NCI-H1092 treated with DMSO at 0.1 percent for 48 hours (cell line): Measurements from ENCODE around the gene FNDC1.
A peak's percentile ranks its signal among the peaks of the same experiment; 100 is the strongest.

ENCODE experiments used
- DNase-seq: peaks from one replicate; lab custom pipeline; 2025; lab: John Stamatoyannopoulos, UW

The FNDC1 gene

GRCh38 chr6:159212525-159213280, 43.5 kb downstream of the FNDC1 start:
- peak; percentile 32 for DNase-seq

GRCh38 chr6:159213405-159213804, 44.2 kb downstream of the FNDC1 start:
- no peak for DNase-seq

- DNase-seq, result no peak
These were observed 45.1 kb downstream of the FNDC1 start for GRCh38 chr6:159214281-159214680.

DNA sequence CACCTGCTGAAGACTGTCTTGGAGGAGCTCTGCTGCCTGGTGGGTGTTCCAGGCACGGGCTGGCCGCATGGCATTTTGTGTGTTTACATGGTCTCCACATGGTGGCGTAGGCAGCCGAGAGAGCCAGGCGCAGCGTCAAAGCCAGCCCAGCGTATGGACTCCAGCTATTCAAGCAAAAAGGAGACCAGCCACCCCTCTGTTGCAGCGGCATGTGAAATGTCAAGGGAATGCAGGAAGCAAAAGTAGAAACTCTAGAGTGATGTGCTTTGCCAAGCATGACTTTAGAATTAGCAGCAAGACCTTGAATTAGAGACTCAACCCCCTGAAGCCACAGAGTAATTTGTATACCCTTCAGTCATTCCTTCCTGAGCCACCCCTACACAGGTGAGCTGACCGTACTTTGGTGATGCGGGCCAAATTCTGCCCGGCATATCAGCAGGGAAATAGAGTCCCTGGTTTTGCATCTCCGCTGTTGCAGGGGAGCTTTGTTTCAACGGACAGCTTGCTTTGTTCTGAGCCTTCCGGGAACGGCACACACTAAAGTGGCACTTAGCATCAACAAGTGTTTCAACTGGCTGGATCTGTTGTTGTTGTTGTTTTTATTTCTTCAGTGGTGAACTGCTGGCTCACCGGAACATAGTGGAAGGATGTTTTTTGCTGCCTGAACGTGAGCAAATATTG, 48.5 kb downstream of the FNDC1 start:
- DNase-seq, result peak; percentile 12

- DNase-seq, result no peak
These were observed 50.9 kb downstream of the FNDC1 start for GRCh38 chr6:159220093-159220492.

GRCh38 chr6:159221486-159222170, 52.4 kb downstream of the FNDC1 start:
- peak; percentile 4 for DNase-seq

DNA sequence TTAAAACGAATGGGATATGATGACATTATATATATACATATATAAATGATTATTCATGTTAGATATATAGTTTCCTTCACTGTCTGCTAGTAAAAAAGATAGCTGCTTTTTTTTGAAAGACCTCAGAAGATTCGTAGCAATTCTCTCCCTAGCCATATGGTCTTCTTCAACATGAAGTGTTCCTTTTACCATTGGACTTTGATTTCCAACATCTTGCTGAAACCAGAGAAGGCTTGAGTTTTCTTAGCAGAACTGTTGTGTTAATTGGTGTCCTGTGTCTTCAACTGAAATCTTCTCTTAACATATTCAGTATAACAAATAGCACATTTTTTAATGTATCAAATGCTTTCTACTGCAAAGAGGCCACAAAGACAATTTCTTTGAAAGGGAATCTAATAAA, 55.3 kb downstream of the FNDC1 start:
- DNase-seq, result no peak

DNA sequence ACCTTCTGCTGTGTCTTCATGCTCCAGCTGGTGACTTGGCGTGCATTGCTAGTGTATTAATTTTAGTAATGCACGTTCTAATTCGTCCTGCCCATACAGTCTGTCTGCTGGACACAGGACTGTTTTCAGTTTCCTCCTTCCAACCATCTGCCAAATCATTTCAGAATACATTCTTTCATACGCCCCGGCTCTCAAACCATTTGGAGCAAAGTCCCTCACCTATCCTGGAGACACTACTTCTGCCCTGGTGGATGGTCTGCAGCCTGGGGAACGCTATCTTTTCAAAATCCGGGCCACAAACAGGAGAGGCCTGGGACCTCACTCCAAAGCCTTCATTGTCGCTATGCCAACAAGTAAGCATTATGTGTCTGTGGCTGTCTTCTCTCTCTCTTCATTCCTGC, 60.5 kb downstream of the FNDC1 start:
- DNase-seq, result no peak

GRCh38 chr6:159232106-159232645, 63.0 kb downstream of the FNDC1 start:
- no peak for DNase-seq

DNA sequence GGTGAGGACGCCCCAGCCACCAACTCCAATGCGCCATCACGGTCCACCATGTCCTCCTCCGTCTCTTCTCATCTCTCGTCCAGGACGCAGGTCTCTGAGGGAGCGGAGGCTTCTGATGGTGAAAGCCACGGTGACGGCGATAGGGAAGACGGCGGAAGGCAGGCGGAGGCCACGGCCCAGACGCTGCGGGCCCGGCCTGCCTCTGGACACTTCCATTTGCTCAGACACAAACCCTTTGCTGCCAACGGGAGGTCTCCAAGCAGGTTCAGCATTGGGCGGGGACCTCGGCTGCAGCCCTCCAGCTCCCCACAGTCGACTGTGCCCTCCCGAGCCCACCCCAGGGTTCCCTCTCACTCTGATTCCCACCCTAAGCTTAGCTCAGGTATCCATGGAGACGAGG, 63.6 kb downstream of the FNDC1 start:
- DNase-seq, result no peak

DNA sequence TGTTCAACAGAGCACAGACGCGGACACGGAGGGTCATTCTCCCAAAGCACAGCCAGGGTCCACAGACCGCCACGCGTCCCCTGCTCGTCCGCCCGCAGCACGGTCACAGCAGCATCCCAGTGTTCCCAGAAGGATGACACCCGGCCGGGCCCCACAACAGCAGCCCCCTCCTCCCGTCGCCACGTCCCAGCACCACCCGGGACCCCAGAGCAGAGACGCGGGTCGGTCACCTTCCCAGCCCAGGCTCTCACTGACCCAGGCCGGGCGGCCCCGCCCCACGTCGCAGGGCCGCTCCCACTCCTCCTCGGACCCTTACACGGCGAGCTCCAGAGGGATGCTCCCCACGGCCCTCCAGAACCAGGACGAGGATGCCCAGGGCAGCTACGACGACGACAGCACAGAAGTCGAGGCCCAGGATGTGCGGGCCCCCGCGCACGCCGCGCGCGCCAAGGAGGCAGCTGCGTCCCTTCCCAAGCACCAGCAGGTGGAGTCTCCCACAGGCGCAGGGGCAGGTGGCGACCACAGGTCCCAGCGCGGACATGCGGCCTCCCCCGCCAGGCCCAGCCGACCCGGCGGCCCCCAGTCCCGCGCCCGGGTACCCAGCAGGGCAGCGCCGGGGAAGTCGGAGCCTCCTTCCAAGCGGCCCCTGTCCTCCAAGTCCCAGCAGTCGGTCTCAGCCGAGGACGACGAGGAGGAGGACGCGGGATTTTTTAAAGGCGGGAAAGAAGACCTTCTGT, 64.3 kb downstream of the FNDC1 start:
- DNase-seq, result no peak

DNA sequence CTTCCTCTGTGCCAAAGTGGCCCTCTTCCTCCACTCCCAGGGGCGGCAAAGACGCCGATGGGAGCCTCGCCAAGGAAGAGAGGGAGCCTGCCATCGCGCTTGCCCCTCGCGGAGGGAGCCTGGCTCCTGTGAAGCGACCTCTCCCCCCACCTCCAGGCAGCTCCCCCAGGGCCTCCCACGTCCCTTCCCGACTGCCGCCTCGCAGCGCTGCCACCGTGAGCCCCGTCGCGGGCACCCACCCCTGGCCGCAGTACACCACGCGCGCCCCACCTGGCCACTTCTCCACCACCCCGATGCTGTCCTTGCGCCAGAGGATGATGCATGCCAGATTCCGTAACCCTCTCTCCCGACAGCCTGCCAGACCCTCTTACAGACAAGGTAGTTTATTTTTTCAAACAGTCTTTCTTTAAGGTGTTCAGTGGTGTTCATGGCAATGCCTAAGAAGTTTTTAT, 64.9 kb downstream of the FNDC1 start:
- no peak for DNase-seq

DNA sequence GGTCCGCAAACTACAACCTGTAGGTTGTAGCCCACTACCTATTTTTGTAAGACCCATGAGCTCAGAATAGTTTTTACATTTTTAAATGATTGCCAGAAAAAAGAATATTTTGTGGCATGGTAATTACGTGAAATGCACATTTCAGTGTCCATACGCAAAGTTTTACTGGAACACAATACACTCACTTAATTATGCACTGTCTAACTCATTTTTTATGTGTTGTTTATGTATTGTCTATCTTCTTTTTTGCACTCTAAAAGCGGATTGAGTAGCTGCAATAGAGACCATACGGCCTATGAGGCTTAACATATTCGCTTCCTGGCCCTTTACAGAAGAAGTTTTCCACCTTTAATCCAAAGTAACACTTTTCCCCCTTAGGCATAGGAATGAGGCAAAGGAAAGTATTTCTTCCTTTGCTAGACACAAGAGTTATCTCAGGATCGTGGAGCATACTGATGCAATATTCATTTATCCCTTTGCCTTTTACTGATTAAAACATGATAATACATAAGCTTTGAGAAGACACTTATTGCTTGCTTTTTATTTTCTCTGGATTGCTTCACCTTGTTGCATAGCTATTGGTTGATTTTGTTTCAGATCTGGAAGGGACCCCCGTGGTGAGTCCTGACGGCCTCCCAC, 69.8 kb downstream of the FNDC1 start:
- DNase-seq, result no peak

GRCh38 chr6:159249128-159249527, 79.9 kb downstream of the FNDC1 start:
- DNase-seq, result no peak

GRCh38 chr6:159249752-159250151, 80.6 kb downstream of the FNDC1 start:
- no peak for DNase-seq

DNA sequence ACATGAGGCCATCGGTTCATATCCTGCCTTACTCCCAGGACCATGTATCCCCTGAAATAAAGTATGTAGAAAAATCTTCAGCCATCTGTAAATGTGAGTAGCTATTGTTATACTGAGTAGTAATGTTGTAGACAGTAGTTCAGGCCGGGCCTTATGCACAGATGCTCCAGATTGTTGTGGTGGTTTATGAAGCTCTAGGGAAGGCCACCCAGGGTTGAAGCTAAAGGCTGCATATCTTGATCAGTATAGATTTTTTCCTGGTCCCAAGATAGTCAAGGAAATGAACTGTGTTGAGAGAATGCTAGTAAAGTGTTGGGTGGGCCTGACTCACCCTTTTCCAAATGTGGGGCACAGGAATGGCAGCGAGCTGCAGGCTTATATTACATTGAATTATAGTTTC, 81.4 kb downstream of the FNDC1 start:
- no peak for DNase-seq

DNA sequence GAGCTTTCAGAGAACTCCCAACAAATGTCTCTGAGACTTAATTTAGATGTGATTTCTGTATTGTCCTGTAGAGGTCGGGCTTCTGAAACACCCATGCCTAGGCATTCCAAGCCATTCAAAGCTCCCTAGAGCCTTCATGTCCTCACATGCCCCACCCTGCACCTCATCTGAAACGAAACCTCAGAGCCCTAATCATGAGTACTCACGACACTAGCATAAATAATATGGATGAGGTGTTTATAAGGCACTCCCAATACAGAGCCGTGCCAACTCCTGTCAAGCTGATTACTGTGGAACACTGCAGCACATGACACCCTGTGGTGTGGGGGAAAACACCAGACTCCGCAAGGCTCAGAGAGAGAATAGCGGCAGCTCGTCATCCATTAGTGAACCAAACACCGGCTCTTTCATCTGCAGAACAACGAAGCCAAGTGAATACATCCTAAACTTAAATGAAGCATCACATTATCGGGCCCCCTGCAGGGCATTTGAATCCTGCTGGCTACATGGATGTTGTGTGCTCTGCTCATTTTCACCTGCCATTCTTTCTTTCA, 83.8 kb downstream of the FNDC1 start:
- DNase-seq, result peak; percentile 41

DNA sequence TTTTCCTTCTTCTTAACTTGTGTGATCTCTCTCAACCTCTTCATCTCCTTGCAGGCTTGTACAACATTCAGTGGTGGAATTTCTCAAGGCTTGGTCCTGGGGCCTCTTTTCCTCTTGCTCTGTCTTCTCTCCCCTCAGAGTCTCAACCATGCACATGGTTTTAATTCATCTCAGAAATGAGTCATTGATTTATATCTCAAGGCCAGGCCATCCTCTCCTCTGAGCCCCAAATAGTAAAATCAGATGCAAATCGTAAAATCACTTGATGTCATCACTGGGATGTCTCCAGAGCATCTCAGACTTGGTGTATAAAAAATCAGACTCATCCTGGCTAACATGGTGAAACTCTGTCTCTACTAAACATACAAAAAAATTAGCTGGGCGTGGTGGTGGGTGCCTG, 85.0 kb downstream of the FNDC1 start:
- DNase-seq, result no peak

DNA sequence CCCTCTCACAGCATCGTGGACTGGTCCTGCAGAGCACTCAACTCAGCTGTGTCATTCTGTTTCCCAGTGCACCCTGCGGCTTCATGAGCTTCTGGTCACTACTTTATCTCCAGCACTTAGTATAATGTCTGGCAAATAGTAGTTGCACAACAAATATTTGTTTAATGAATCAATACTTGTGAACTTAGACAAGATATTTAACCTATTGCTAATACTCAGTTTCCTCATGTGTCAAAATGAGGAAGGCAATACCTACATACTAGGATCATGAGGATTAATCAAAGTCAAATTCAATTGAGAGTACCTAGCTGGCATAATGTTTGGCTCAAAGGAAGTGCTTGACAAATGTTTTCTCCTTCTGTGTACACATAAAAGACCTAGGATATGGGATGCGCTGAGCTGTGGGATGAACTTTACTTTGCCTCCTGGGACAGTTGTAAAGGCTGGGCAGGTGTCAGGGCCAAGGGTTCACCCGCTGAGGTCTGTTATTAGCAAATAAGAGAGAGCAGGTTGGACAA, 86.3 kb downstream of the FNDC1 start:
- no peak for DNase-seq

DNA sequence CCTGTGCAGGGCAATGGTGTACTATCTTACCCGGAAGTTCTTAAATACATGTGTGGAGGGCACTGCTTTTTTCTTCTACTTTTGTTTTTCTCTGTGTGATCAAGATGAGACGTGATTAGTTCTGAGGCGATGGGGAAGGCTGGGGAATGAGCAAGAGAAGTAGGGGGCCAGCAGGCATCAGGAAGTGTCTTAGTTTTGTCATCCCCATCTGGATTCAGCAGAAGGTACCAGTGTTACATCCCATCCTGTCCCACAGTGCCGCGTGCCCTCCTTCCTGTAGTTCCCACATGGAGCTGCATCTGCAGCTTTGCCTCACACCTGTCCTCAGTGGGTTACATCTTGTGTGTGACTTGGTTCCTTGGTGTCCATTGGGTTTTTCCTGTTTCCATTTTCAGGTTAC, 86.9 kb downstream of the FNDC1 start:
- no peak for DNase-seq

DNA sequence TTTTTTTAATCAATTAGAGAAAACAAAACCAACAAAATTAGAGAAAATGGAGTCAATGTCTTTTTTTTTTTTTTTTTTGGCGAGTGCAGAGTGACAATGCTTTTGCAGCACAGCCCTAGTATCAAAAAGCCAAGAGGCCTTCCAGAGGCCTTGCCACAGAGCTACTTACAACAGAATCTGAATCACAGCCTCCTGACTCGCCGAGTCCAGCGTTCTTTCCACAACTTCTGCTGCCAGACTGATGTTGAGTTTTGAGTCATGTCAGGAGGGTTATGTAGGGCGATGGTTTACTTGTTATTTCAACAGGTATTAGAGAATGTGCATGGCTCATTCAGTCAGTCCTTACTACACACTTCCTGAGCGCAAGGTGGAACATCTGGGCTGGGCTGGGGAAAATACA, 88.6 kb downstream of the FNDC1 start:
- DNase-seq, result no peak
